Measurements from ENCODE around the gene TMEM51. TPM values are rescaled to one million over a fixed set of nuclear protein-coding genes. Genes with fewer than 3 reads are reported as not detected.

TMEM51 gene
- total and polyA plus RNA-seq, 9 of the 15 experiments (the other 6 are each of a cell fraction or from before 2014, with no cell fraction given), result 0.06 to 1.4 (median 0.58) TPM

DNA sequence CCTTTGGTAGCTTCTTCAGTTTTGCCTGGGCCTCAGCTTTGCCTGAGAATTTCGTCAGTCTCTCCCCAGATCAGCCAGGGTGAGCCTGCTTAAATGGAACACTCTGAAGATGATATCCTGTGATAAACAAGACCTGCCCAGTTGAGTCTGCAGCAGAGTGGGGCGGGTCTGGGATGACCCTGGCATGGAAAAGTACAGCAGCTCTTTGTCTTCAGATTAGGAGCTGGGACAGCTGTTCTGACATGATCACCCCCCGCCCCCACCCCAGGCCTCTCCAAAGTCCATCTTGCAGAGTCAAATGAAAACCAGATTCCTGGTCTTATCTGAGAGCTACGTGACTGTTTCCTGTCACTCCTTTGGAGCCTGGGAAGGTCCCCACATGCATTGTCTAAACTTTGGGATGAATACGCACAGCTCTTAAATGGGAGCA lies 2.2 kb upstream of the TMEM51 start:
- Histone ChIP-seq H3K36me3 (ENCODE audit: control insufficient read depth, insufficient read depth, low read length) (no peaks in the 10 kb centered on the region), H4K20me1 (replicated peaks; ENCODE audit: control insufficient read depth, insufficient read depth, low read length) (0 out of 2 replicates have a peak, but pooled peaks cover under 1% of the 10 kb centered on the region), H3K4me2 (ENCODE audit: insufficient read depth, low read length) (no peak overlapping the region), H3K4me1 (replicated peaks in 1 of 2; ENCODE audit: control insufficient read depth in 2 of 2, insufficient read depth in 2 of 2, low read length in 2 of 2) (peaks cover 6 to 26% of the 10 kb centered on the region in 2 experiments), H3K27ac (ENCODE audit: extremely low read depth, low read depth, low read length) (no peak overlapping the region), H3K9ac (ENCODE audit: insufficient read depth in 1 of 2, low read depth in 2 of 2, low read length in 2 of 2) (no peak overlapping the region), H3K9me3 (replicated peaks; ENCODE audit: control insufficient read depth, insufficient read depth, low read depth, low read length) (no peaks in the 10 kb centered on the region), H2AFZ (ENCODE audit: low read depth, low read length) (no peak overlapping the region), H3K79me2 (ENCODE audit: control insufficient read depth, insufficient read depth, low read length) (no peaks in the 10 kb centered on the region), H3K4me3 (no peak overlapping the region), H3K9me1 (ENCODE audit: control insufficient read depth, insufficient read depth, low read length) (no peaks in the 10 kb centered on the region), H3K27me3 (ENCODE audit: control insufficient read depth in 2 of 2, insufficient read depth in 2 of 2, low read length in 2 of 2) (peaks cover 20 to 79% of the 10 kb centered on the region in 2 experiments)
- BruUV-seq (replicated peaks), result no TSS peak
- in situ Hi-C loops (cut with MboI) (loop anchor here (5.0 kb wide), 2 partner anchors 106 to 281 kb away; no protein-coding TSS in a partner anchor), intact Hi-C loops (cut with micrococcal nuclease) (loop anchor here (10.0 kb wide), 1 partner anchor 283 kb away; the partner anchor contains the start of gene CTRC)
- TF ChIP-seq ZNF175 (CRISPR knock-in tag; IDR thresholded peaks at IDR 0.05; ENCODE audit: low read depth), result peak; percentile 34; the same call in 1 of the 2 replicates
- TF ChIP-seq, protein P1, sequence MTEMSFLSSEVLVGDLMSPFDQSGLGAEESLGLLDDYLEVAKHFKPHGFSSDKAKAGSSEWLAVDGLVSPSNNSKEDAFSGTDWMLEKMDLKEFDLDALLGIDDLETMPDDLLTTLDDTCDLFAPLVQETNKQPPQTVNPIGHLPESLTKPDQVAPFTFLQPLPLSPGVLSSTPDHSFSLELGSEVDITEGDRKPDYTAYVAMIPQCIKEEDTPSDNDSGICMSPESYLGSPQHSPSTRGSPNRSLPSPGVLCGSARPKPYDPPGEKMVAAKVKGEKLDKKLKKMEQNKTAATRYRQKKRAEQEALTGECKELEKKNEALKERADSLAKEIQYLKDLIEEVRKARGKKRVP (CRISPR knock-in tag; IDR thresholded peaks at IDR 0.05), result 0 out of 2 replicates have a peak, but pooled peaks have one; percentile 41
- TF ChIP-seq, protein P2, sequence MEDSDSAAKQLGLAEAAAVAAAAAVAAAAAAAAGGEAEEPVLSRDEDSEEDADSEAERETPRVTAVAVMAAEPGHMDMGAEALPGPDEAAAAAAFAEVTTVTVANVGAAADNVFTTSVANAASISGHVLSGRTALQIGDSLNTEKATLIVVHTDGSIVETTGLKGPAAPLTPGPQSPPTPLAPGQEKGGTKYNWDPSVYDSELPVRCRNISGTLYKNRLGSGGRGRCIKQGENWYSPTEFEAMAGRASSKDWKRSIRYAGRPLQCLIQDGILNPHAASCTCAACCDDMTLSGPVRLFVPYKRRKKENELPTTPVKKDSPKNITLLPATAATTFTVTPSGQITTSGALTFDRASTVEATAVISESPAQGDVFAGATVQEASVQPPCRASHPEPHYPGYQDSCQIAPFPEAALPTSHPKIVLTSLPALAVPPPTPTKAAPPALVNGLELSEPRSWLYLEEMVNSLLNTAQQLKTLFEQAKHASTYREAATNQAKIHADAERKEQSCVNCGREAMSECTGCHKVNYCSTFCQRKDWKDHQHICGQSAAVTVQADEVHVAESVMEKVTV (CRISPR knock-in tag; IDR thresholded peaks at IDR 0.05), result 0 out of 2 replicates have a peak, but pooled peaks have one; percentile 3
- TF ChIP-seq, protein P3, sequence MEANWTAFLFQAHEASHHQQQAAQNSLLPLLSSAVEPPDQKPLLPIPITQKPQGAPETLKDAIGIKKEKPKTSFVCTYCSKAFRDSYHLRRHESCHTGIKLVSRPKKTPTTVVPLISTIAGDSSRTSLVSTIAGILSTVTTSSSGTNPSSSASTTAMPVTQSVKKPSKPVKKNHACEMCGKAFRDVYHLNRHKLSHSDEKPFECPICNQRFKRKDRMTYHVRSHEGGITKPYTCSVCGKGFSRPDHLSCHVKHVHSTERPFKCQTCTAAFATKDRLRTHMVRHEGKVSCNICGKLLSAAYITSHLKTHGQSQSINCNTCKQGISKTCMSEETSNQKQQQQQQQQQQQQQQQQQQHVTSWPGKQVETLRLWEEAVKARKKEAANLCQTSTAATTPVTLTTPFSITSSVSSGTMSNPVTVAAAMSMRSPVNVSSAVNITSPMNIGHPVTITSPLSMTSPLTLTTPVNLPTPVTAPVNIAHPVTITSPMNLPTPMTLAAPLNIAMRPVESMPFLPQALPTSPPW (CRISPR knock-in tag; IDR thresholded peaks at IDR 0.05), result peak; percentile 55; the same call in 1 of the 2 replicates
- TF ChIP-seq CHCHD3 (CRISPR knock-in tag; IDR thresholded peaks at IDR 0.05), result no peak
- FAIRE-seq (no peak), ATAC-seq (no peak), DNase-seq (ENCODE audit: extremely low read depth in 1 of 4, low spot score in 3 of 4) (no peak)
- WGBS (ENCODE audit: insufficient coverage, low coverage, missing lambda C conversion rate), result 2% methylated on average over 5 of the region's 5 CpGs
- ChIA-PET CTCF (ENCODE audit: low intra/inter-chr PET ratio) (interaction anchor here (1.8 kb wide), 1 partner anchor 122 kb away, joined by 13 read pairs; no protein-coding TSS in a partner anchor), POLR2A (interaction anchor here (0.6 to 1.8 kb wide), 3 partner anchors 10 to 191 kb away, joined by 3 to 5 read pairs (median 4); no protein-coding TSS in a partner anchor)
